GM12878 (cell line): ENCODE results near the gene KCNG3. TPM values are rescaled to one million over a fixed set of nuclear protein-coding genes. Genes with fewer than 3 reads are reported as not detected.

Experiments
- EZH2 ChIP-seq: IDR thresholded peaks from 2 replicates; pipeline ENCODE4 v1.6.1; 2012; ENCODE audit warnings: low read depth, mild to moderate bottlenecking, control low read depth, inconsistent platforms, low read length, borderline replicate concordance; ENCODE audit not compliant: control insufficient read depth
- MEF2B ChIP-seq: fragments of 450-650 bp; IDR thresholded peaks from 2 replicates; pipeline ENCODE4 v1.6.1; 2018; ENCODE audit warnings: mild to moderate bottlenecking, moderate library complexity; ENCODE audit not compliant: partially characterized antibody, poor library complexity, severe bottlenecking
- NFYA ChIP-seq: IDR thresholded peaks from 2 replicates; pipeline ENCODE4 v1.6.1; 2011; ENCODE audit warnings: low read depth, mild to moderate bottlenecking, low read length, improper control_type of control experiment, borderline replicate concordance
- NR2F1 ChIP-seq: fragments of 450-650 bp; conservative IDR thresholded peaks from 2 replicates; pipeline ENCODE4 v1.6.1; 2017; ENCODE audit warnings: mild to moderate bottlenecking
- NRF1 ChIP-seq: conservative IDR thresholded peaks from 2 replicates; pipeline ENCODE4 v1.6.1; 2011; ENCODE audit warnings: mild to moderate bottlenecking, low read depth, low read length, improper control_type of control experiment
- RUNX3 ChIP-seq: IDR thresholded peaks from 2 replicates; pipeline ENCODE4 v1.6.1; 2012; ENCODE audit warnings: low read length, inconsistent platforms
- STAT3 ChIP-seq: IDR thresholded peaks from 2 replicates; pipeline ENCODE4 v1.6.1; 2011; ENCODE audit warnings: low read depth, low read length, improper control_type of control experiment
- polyA plus RNA-seq, 11 experiments: library from polyadenylated mRNA; depleted of rRNA in 4 of 11; unstranded in 6 of 11; stranded (reverse) in 5 of 11; fragments of >200 nt; fragmentation: Nextera tagmentation in 4 of 11; fragmentation: Illumina TruSeq in 1 of 11; extraction: Ambion mirVana in 4 of 11; extraction: Trizol in 1 of 11; gene quantifications; 1 replicate in 1 of 11; 2 replicates in 10 of 11; pipeline versions ENCODE4 v1.2.1 to v1.2.3, GENCODE V29; 2011 to 2016; ENCODE audit warnings: inconsistent platforms in 2 of 11, missing spikeins in 2 of 11, low read depth in 1 of 11
- total RNA-seq, 4 experiments: library from RNA; depleted of rRNA in 3 of 4; stranded (reverse); fragments of >200 nt in 3 of 4; fragmentation: Illumina TruSeq in 1 of 4; extraction: Trizol in 1 of 4; gene quantifications; 2 replicates each; pipeline versions ENCODE4 v1.2.1 to v1.2.3, GENCODE V29; 2013 to 2021
- TF ChIP-seq, protein P1 (sequence below): IDR thresholded peaks from 2 replicates; pipeline ENCODE4 v1.6.1; 2012; ENCODE audit warnings: low read length, inconsistent platforms
- TF ChIP-seq, protein P2 (sequence below): fragments of 450-650 bp; IDR thresholded peaks from 2 replicates; pipeline ENCODE4 v1.6.1; 2017; ENCODE audit warnings: mild to moderate bottlenecking, low read depth, inconsistent platforms; ENCODE audit not compliant: poor library complexity, severe bottlenecking
- TF ChIP-seq, protein P3 (sequence below): IDR thresholded peaks from 2 replicates; pipeline ENCODE4 v1.6.1; 2011; ENCODE audit warnings: borderline replicate concordance, low read depth, mild to moderate bottlenecking, moderate library complexity, mixed read lengths, low read length; ENCODE audit not compliant: insufficient read depth; ENCODE audit errors: extremely low read length
- TF ChIP-seq, protein P4 (sequence below): fragments of 450-650 bp; formaldehyde crosslinking; IDR thresholded peaks from 2 replicates; pipeline ENCODE4 v1.4.0; 2020; ENCODE audit warnings: mild to moderate bottlenecking, moderate library complexity

KCNG3 gene
- total and polyA plus RNA-seq, 10 of the 15 experiments (the other 5 are each of a cell fraction or from before 2014, with no cell fraction given) = 0.01 to 0.06 (median 0.04) TPM; not detected in 4

DNA sequence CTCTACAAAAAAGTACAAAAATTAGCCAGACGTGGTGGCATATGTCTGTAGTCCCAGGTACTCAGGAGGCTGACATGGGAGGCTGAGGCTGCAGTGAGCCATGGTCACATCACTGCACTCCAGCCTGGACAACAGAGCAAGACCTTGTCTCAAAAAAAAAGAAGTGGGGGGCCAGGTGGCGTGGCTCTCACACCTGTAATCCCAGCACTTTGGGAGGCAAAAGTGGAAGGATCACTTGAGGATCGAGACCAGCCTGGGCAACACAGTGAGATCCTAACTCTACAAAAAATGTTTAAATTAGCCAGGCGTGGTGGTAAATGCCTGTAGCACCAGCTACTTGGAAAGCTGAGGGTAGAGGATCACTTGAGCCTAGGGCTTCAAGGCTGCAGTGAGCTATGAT, 23.1 kb downstream of the KCNG3 start (continued):
- TF ChIP-seq EZH2 (no peak), NRF1 (no peak), STAT3 (no peak), NFYA (no peak), MEF2B (no peak), RUNX3 (no peak), NR2F1 (no peak)
- TF ChIP-seq, protein P1, sequence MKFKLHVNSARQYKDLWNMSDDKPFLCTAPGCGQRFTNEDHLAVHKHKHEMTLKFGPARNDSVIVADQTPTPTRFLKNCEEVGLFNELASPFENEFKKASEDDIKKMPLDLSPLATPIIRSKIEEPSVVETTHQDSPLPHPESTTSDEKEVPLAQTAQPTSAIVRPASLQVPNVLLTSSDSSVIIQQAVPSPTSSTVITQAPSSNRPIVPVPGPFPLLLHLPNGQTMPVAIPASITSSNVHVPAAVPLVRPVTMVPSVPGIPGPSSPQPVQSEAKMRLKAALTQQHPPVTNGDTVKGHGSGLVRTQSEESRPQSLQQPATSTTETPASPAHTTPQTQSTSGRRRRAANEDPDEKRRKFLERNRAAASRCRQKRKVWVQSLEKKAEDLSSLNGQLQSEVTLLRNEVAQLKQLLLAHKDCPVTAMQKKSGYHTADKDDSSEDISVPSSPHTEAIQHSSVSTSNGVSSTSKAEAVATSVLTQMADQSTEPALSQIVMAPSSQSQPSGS = no peak
- TF ChIP-seq, protein P2, sequence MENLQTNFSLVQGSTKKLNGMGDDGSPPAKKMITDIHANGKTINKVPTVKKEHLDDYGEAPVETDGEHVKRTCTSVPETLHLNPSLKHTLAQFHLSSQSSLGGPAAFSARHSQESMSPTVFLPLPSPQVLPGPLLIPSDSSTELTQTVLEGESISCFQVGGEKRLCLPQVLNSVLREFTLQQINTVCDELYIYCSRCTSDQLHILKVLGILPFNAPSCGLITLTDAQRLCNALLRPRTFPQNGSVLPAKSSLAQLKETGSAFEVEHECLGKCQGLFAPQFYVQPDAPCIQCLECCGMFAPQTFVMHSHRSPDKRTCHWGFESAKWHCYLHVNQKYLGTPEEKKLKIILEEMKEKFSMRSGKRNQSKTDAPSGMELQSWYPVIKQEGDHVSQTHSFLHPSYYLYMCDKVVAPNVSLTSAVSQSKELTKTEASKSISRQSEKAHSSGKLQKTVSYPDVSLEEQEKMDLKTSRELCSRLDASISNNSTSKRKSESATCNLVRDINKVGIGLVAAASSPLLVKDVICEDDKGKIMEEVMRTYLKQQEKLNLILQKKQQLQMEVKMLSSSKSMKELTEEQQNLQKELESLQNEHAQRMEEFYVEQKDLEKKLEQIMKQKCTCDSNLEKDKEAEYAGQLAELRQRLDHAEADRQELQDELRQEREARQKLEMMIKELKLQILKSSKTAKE = no peak
- TF ChIP-seq, protein P3, sequence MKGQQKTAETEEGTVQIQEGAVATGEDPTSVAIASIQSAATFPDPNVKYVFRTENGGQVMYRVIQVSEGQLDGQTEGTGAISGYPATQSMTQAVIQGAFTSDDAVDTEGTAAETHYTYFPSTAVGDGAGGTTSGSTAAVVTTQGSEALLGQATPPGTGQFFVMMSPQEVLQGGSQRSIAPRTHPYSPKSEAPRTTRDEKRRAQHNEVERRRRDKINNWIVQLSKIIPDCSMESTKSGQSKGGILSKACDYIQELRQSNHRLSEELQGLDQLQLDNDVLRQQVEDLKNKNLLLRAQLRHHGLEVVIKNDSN = no peak
- TF ChIP-seq, protein P4, sequence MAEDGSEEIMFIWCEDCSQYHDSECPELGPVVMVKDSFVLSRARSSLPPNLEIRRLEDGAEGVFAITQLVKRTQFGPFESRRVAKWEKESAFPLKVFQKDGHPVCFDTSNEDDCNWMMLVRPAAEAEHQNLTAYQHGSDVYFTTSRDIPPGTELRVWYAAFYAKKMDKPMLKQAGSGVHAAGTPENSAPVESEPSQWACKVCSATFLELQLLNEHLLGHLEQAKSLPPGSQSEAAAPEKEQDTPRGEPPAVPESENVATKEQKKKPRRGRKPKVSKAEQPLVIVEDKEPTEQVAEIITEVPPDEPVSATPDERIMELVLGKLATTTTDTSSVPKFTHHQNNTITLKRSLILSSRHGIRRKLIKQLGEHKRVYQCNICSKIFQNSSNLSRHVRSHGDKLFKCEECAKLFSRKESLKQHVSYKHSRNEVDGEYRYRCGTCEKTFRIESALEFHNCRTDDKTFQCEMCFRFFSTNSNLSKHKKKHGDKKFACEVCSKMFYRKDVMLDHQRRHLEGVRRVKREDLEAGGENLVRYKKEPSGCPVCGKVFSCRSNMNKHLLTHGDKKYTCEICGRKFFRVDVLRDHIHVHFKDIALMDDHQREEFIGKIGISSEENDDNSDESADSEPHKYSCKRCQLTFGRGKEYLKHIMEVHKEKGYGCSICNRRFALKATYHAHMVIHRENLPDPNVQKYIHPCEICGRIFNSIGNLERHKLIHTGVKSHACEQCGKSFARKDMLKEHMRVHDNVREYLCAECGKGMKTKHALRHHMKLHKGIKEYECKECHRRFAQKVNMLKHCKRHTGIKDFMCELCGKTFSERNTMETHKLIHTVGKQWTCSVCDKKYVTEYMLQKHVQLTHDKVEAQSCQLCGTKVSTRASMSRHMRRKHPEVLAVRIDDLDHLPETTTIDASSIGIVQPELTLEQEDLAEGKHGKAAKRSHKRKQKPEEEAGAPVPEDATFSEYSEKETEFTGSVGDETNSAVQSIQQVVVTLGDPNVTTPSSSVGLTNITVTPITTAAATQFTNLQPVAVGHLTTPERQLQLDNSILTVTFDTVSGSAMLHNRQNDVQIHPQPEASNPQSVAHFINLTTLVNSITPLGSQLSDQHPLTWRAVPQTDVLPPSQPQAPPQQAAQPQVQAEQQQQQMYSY (CRISPR knock-in tag) = no peak
